Thymus (tissue), 11 donors: ENCODE results near the gene ZNF594. TPM values are rescaled to one million over a fixed set of nuclear protein-coding genes. Genes with fewer than 3 reads are reported as not detected.
A peak's percentile ranks its signal among the peaks of the same experiment; 100 is the strongest.

Source experiments
- DNase-seq, 9 donors: peaks; one replicate each; pipeline ENCODE4 v3.0.0-alpha.2; 2013; ENCODE audit warnings: low spot score in 9 of 9, low read depth in 6 of 9, missing footprints in 1 of 9
- H3K27ac ChIP-seq, 2 donors: one replicate each; pipeline ENCODE4 v1.5.1; 2013; ENCODE audit warnings: control low read depth in 1 of 2, low read depth in 1 of 2, low read length in 1 of 2, mild to moderate bottlenecking in 1 of 2, moderate library complexity in 1 of 2
- H3K27me3 ChIP-seq, 2 donors: one replicate each; pipeline ENCODE4 v1.5.1; 2013; ENCODE audit warnings: low read length in 1 of 2; ENCODE audit not compliant: control insufficient read depth in 2 of 2, insufficient read depth in 1 of 2
- H3K36me3 ChIP-seq, 2 donors: one replicate each; pipeline ENCODE4 v1.5.1; 2013; ENCODE audit warnings: low read length in 1 of 2, mild to moderate bottlenecking in 1 of 2, moderate library complexity in 1 of 2; ENCODE audit not compliant: control insufficient read depth in 2 of 2, insufficient read depth in 2 of 2
- H3K4me1 ChIP-seq, 2 donors: one replicate each; pipeline ENCODE4 v1.5.1; 2013; ENCODE audit warnings: low read length in 2 of 2; ENCODE audit not compliant: control insufficient read depth in 2 of 2, insufficient read depth in 2 of 2
- H3K4me3 ChIP-seq, 2 donors: one replicate each; pipeline ENCODE4 v1.5.1; 2013; ENCODE audit warnings: low read length in 2 of 2, control low read depth in 1 of 2, mild to moderate bottlenecking in 1 of 2
- H3K9me3 ChIP-seq, 2 donors: one replicate each; pipeline ENCODE4 v1.5.1; 2013; ENCODE audit warnings: low read length in 1 of 2, mild to moderate bottlenecking in 1 of 2; ENCODE audit not compliant: control insufficient read depth in 2 of 2, insufficient read depth in 1 of 2
- WGBS: extraction: QIAGEN DNeasy Blood & Tissue Kit; methylation state at CpG from one replicate; pipeline ENCODE4 v1.1.7; 2013; 5-methylcytosine and 5-hydroxymethylcytosine counted together
- polyA plus RNA-seq: library from polyadenylated mRNA; stranded (reverse); fragments of 200-250 nt; gene quantifications from one replicate; pipeline ENCODE4 v1.2.3, GENCODE V29; 2013
- total RNA-seq: library from RNA; stranded (reverse); fragments of 120-200 nt; gene quantifications from one replicate; pipeline ENCODE4 v1.2.4, GENCODE V29; 2013
- donor health status: healthy.

Gene ZNF594
- total and polyA plus RNA-seq, 2 donors = 5.0 to 12.2 TPM

DNA sequence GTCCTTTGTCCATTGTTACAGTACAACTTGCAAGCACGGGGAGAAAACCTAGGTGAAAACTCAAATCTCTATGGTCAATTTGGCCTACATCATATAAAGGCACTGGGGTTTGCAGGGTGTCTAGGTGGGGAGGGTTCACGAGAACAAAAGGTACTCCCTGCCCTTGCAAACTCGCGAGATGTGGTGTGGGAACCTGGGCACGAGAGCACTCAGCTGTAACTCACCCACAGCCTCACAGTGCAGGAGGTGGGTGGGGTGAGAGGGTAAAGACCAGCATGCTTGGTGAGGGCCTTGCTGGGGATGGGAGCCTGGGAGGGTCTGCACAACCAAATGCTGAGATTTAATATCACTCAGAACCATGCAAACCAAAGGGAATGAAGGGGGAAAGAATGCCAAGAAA is 18.4 kb upstream of the ZNF594 start:
- Histone ChIP-seq H3K9me3 (no peaks in the 10 kb centered on the region), H3K4me3 (no peak overlapping the region), H3K4me1 (no peaks in the 10 kb centered on the region), H3K27me3 (no peaks in the 10 kb centered on the region), H3K36me3 (peaks cover 0 to 4% of the 10 kb centered on the region in 2 donors), H3K27ac (peak overlapping the region in 1 of 2 donors; percentile 33)
- 82% methylated on average over 5 of the region's 5 CpGs for WGBS
- DNase-seq = no peak

DNA sequence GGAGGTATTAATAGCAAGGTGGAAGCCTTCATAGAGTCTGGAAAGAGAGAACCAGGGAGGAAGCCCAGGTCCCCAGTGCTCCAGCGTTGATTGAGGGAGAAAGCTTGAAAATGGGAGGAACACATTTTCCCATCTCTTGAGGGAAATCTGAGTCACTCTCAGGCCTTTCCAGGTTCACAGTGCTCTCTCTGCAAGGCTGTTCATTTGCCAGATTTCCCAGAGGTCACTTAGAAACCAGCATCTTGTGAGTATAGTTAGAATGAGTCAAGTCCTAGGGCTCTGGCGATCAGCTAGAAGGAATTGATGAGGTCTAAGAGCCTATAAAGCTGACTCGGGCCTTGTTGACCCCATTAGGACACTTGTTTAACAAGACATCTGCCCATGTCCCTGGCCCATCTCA is 17.7 kb upstream of the ZNF594 start:
- no peak for DNase-seq
- no peak overlapping the region for H3K4me3 ChIP-seq
- H3K36me3 ChIP-seq = peaks cover 0 to 4% of the 10 kb centered on the region in 2 donors
- no peaks in the 10 kb centered on the region for H3K4me1 ChIP-seq
- no peaks in the 10 kb centered on the region for H3K27me3 ChIP-seq
- no peak overlapping the region for H3K27ac ChIP-seq
- WGBS = over 99% methylated on average over 3 of the region's 3 CpGs
- no peaks in the 10 kb centered on the region for H3K9me3 ChIP-seq

- no peaks in the 10 kb centered on the region for H3K36me3 ChIP-seq
- DNase-seq = no peak
- 98% methylated on average over 1 of the region's 1 CpG for WGBS
- H3K27ac ChIP-seq = no peak overlapping the region
- H3K9me3 ChIP-seq = no peaks in the 10 kb centered on the region
- no peak overlapping the region for H3K4me3 ChIP-seq
- H3K4me1 ChIP-seq = no peaks in the 10 kb centered on the region
- H3K27me3 ChIP-seq = no peaks in the 10 kb centered on the region
Measured at GRCh38 chr17:5203908-5204294, 12.2 kb upstream of the ZNF594 start.

DNA sequence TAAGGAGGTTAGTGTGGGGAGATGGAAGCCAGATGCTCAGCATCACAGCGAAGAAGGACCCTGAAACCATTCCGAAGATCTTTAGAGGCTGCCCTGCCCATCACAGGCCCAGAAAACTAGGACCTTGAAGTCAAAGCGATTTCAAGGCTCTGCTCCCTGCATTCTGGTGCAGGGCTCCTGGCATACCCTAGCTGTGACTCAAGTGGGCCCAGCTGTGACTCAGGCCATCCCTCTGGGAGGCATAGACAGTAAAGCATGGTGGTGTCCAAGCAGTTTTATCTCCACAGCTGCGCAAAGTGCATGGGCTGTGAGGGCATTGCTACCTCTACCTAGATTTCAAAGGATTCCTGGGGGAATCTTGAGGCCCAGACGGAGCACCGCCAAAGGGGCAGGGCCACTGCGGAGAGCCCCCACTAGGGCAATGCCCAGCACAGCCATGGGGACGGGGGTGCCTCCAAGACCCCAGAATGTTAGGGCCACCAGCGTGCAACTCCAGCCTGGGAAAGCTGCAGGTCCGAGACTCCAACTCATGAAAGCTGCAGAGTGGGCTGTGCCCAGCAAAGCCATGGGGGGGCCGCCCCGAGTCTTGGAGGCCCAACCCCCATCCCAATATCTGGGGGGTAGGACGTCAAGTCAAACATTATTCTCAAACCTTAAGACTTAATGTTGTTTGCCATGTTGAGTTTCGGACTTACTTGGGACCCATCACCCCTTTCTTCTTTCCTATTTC is 11.7 kb upstream of the ZNF594 start:
- WGBS = 97% methylated on average over 14 of the region's 14 CpGs
- Histone ChIP-seq H3K4me1 (no peaks in the 10 kb centered on the region), H3K36me3 (no peaks in the 10 kb centered on the region), H3K4me3 (no peak overlapping the region), H3K9me3 (no peaks in the 10 kb centered on the region), H3K27me3 (no peaks in the 10 kb centered on the region), H3K27ac (no peak overlapping the region)
- DNase-seq = no peak

DNA sequence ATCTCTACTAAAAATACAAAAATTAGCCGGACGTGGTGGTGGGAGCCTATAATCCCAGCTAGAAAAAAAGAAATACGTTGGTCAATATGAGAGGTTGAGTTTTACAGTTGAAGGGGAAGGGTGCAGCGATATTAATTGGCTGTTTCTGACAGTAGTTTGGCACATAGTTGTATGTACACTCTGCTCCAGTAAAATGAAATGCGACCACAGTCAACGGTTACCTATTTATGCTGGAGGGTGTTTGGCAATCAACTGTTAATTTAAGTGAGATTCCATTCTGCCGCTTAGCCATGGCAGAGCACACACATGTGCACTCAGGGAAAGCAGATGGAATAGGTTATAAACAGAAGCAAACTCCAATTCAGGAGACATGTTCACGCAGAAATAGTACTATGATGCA is 9.3 kb upstream of the ZNF594 start:
- whole genome bisulfite sequencing = 98% methylated on average over 8 of the region's 8 CpGs

DNA sequence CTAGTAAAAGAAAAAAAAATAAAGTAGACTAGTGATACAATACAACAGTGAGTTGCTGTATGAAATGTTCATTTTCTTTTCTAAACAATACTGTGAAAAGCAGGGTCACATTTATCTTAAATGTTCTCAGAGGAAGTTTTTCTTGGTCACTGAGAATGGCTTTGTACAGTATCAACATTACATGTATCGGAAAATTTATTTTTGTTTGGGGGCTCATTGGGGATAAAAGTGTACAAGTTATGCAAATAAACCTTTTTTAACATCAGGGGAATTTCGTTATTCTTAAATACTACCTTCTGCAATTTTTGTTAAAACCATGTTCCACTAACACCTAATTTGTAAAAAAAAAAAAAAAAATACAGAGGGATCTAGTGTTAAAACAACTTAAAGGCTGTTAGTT is 8.7 kb upstream of the ZNF594 start:
- H3K9me3 ChIP-seq = no peaks in the 10 kb centered on the region
- no peaks in the 10 kb centered on the region for H3K36me3 ChIP-seq
- H3K27me3 ChIP-seq = no peaks in the 10 kb centered on the region
- DNase-seq = no peak
- H3K4me3 ChIP-seq = no peak overlapping the region
- 49% methylated on average over 2 of the region's 2 CpGs for WGBS
- H3K4me1 ChIP-seq = no peaks in the 10 kb centered on the region
- H3K27ac ChIP-seq = no peak overlapping the region

More for the DNA sequence above, 9.3 kb upstream of the ZNF594 start:
- Histone ChIP-seq H3K27me3 (no peaks in the 10 kb centered on the region), H3K4me1 (no peaks in the 10 kb centered on the region), H3K36me3 (no peaks in the 10 kb centered on the region), H3K9me3 (no peaks in the 10 kb centered on the region), H3K27ac (no peak overlapping the region), H3K4me3 (no peak overlapping the region)
- DNase-seq = no peak

GRCh38 chr17:5198472-5198871 is 6.8 kb upstream of the ZNF594 start:
- WGBS = 96% methylated on average over 7 of the region's 7 CpGs
- H3K4me1 ChIP-seq = no peaks in the 10 kb centered on the region
- DNase-seq = no peak
- H3K36me3 ChIP-seq = no peaks in the 10 kb centered on the region
- no peak overlapping the region for H3K4me3 ChIP-seq
- no peaks in the 10 kb centered on the region for H3K27me3 ChIP-seq
- no peak overlapping the region for H3K27ac ChIP-seq
- no peaks in the 10 kb centered on the region for H3K9me3 ChIP-seq

- Histone ChIP-seq H3K36me3 (peaks cover 0 to 7% of the 10 kb centered on the region in 2 donors), H3K9me3 (peaks cover 0 to 16% of the 10 kb centered on the region in 2 donors), H3K27me3 (no peaks in the 10 kb centered on the region), H3K4me1 (peaks cover 9 to 11% of the 10 kb centered on the region in 2 donors), H3K27ac (no peak overlapping the region), H3K4me3 (no peak overlapping the region)
- WGBS = 97% methylated on average over 2 of the region's 2 CpGs
- no peak for DNase-seq
Measured at GRCh38 chr17:5194346-5194745, 2.7 kb upstream of the ZNF594 start.

GRCh38 chr17:5184288-5184687 is 7.4 kb downstream of the ZNF594 start:
- Histone ChIP-seq H3K4me3 (no peak overlapping the region), H3K27ac (no peak overlapping the region), H3K27me3 (no peaks in the 10 kb centered on the region), H3K9me3 (peaks cover 24 to 67% of the 10 kb centered on the region in 2 donors), H3K36me3 (peaks cover 13 to 14% of the 10 kb centered on the region in 2 donors), H3K4me1 (no peaks in the 10 kb centered on the region)
- no peak for DNase-seq
- WGBS = over 99% methylated on average over 2 of the region's 2 CpGs
